ACC112 (cell line): ENCODE data around the gene ACSF3.

Source experiments
- H2AFZ ChIP-seq: fragments of 200-600 bp; sonication (generic); one replicate; pipeline ENCODE4 v1.6.0; 2017; ENCODE audit warnings: antibody characterized with exemption, low read length; ENCODE audit not compliant: unreplicated experiment
- H3K27ac ChIP-seq: fragments of 200-600 bp; sonication (generic); 2 replicates; pipeline ENCODE4 v1.5.1; 2014; ENCODE audit warnings: low read depth, mild to moderate bottlenecking, antibody characterized with exemption, low read length, moderate library complexity
- H3K27me3 ChIP-seq: fragments of 200-600 bp; sonication (generic); 2 replicates; pipeline ENCODE4 v1.6.1; 2014; ENCODE audit warnings: mild to moderate bottlenecking, antibody characterized with exemption, low read length, moderate library complexity, mixed read lengths; ENCODE audit not compliant: insufficient read depth
- H3K36me3 ChIP-seq: fragments of 200-600 bp; sonication (generic); 2 replicates; pipeline ENCODE4 v1.6.1; 2016; ENCODE audit warnings: mild to moderate bottlenecking, antibody characterized with exemption, low read length, moderate library complexity, mixed read lengths; ENCODE audit not compliant: insufficient read depth
- H3K4me1 ChIP-seq: fragments of 200-600 bp; sonication (generic); one replicate; pipeline ENCODE4 v1.6.1; 2016; ENCODE audit warnings: low read length, mixed read lengths; ENCODE audit not compliant: insufficient read depth, unreplicated experiment, control insufficient read depth
- H3K4me3 ChIP-seq: fragments of 200-600 bp; sonication (generic); 2 replicates; pipeline ENCODE4 v1.5.1; 2014; ENCODE audit warnings: mild to moderate bottlenecking, low read depth, low read length
- H3K79me2 ChIP-seq: fragments of 200-600 bp; sonication (generic); one replicate; pipeline ENCODE4 v1.6.0; 2016; ENCODE audit warnings: low read length; ENCODE audit not compliant: control insufficient read depth, unreplicated experiment, insufficient read depth

Gene ACSF3

GRCh38 chr16:89103781-89104180 lies 10.1 kb downstream of the ACSF3 start:
- Histone ChIP-seq H3K79me2 (no peaks in the 10 kb centered on the region), H2AFZ (no peak overlapping the region), H3K4me1 (no peaks in the 10 kb centered on the region), H3K4me3 (no peak overlapping the region), H3K27me3 (no peaks in the 10 kb centered on the region), H3K36me3 (no peaks in the 10 kb centered on the region), H3K27ac (no peak overlapping the region)

DNA sequence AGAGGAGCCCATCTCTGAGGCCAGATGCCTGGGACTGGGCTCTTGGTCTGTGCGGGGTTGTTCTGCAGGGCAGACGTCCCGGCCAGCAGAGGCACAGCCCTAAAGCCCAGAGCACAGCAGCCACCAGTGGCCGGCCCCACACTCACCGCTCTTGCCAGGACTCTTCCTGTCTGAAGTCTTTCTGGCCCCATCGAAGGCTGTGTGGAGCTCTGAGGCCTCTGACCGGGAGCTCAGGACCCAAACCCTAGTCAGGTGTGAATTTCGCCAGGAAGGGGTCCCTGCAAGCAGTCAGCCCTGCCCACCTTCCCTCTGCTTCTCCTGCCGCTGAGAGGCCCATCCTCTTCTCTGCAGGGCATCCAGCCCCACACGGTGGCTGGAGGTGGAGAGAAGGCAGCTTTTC lies 10.7 kb downstream of the ACSF3 start:
- Histone ChIP-seq H3K4me3 (no peak overlapping the region), H3K4me1 (no peaks in the 10 kb centered on the region), H2AFZ (no peak overlapping the region), H3K79me2 (no peaks in the 10 kb centered on the region), H3K27me3 (no peaks in the 10 kb centered on the region), H3K27ac (no peak overlapping the region), H3K36me3 (no peaks in the 10 kb centered on the region)

DNA sequence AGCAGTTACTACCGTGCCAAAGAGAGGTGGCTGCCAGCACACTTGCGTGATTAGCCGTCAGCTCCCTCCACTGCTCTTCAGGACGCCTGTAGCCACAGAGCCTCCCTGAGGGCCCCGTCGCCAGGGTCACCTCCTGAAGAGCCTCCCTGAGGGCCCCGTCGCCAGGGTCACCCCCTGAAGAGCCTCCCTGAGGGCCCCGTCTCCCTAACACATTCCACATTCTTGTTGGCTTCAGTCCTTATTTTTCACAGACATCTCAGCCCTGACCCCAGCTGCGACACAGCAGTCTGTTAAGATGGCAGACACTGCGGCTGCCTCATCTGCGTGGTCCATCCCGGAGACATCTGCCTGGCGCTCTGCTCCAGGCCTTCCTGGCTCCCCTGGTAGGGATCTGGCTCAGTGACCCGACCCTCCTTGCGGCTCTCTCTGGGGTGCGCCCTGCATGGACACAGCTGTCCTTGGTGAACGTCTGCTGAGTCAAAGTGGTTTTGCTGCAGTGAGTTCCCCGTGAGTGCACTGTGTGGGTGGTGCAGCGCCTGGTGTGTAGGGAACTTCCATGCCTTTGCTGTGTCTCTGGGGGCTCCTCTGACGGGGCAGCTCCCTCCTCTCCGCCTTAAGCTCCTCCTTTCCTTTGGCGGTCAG lies 11.4 kb downstream of the ACSF3 start:
- no peaks in the 10 kb centered on the region for H3K4me1 ChIP-seq
- H2AFZ ChIP-seq, result no peak overlapping the region
- no peaks in the 10 kb centered on the region for H3K27me3 ChIP-seq
- no peak overlapping the region for H3K27ac ChIP-seq
- no peak overlapping the region for H3K4me3 ChIP-seq
- H3K36me3 ChIP-seq, result no peaks in the 10 kb centered on the region; the same call in 1 of the 2 replicates
- no peaks in the 10 kb centered on the region for H3K79me2 ChIP-seq

GRCh38 chr16:89105599-89106151 lies 12.0 kb downstream of the ACSF3 start:
- no peaks in the 10 kb centered on the region for H3K79me2 ChIP-seq
- H3K27ac ChIP-seq, result no peak overlapping the region
- no peaks in the 10 kb centered on the region; the same call in 1 of the 2 replicates for H3K36me3 ChIP-seq
- H2AFZ ChIP-seq, result no peak overlapping the region
- no peaks in the 10 kb centered on the region for H3K4me1 ChIP-seq
- H3K27me3 ChIP-seq, result no peaks in the 10 kb centered on the region
- no peak overlapping the region for H3K4me3 ChIP-seq

- no peak overlapping the region for H3K27ac ChIP-seq
- no peaks in the 10 kb centered on the region for H3K27me3 ChIP-seq
- no peak overlapping the region for H2AFZ ChIP-seq
- no peaks in the 10 kb centered on the region for H3K79me2 ChIP-seq
- H3K4me1 ChIP-seq, result no peaks in the 10 kb centered on the region
- H3K4me3 ChIP-seq, result no peak overlapping the region
- no peaks in the 10 kb centered on the region; the same call in 1 of the 2 replicates for H3K36me3 ChIP-seq
Observed at GRCh38 chr16:89106533-89107202, 13.0 kb downstream of the ACSF3 start.

GRCh38 chr16:89107203-89107582 lies 13.5 kb downstream of the ACSF3 start:
- Histone ChIP-seq H3K27ac (no peak overlapping the region), H3K79me2 (no peaks in the 10 kb centered on the region), H3K27me3 (no peaks in the 10 kb centered on the region), H3K36me3 (no peaks in the 10 kb centered on the region; the same call in 1 of the 2 replicates), H2AFZ (no peak overlapping the region), H3K4me3 (no peak overlapping the region), H3K4me1 (no peaks in the 10 kb centered on the region)

GRCh38 chr16:89108416-89108815 lies 14.8 kb downstream of the ACSF3 start:
- H2AFZ ChIP-seq, result no peak overlapping the region
- no peak overlapping the region for H3K4me3 ChIP-seq
- no peaks in the 10 kb centered on the region for H3K4me1 ChIP-seq
- H3K27me3 ChIP-seq, result no peaks in the 10 kb centered on the region
- no peaks in the 10 kb centered on the region for H3K79me2 ChIP-seq
- no peaks in the 10 kb centered on the region; the same call in 1 of the 2 replicates for H3K36me3 ChIP-seq
- H3K27ac ChIP-seq, result no peak overlapping the region

DNA sequence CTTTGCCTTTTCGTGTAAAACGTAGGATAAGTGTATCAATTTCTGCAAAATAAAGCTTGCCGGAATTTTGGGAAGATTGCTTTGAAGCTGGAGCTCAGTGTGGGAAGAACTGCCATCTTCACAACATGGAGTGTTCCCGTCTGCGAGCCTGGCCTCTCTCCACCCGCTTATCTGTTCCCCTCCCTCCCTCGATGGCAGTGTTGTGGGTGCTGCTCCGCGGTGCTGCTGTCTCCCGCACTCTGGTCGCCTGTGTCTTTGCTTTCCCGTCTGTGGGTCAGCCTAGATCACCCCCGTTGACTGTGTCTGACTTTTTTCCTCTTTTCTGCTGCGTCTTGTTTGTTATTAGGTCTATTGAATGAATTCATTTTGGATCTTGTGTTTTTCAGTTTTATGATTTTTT lies 17.0 kb downstream of the ACSF3 start:
- Histone ChIP-seq H3K4me3 (no peak overlapping the region), H3K79me2 (no peaks in the 10 kb centered on the region)

GRCh38 chr16:89111263-89111662 lies 17.6 kb downstream of the ACSF3 start:
- Histone ChIP-seq H2AFZ (no peak overlapping the region), H3K79me2 (no peaks in the 10 kb centered on the region), H3K36me3 (no peaks in the 10 kb centered on the region; the same call in 1 of the 2 replicates), H3K4me3 (no peak overlapping the region), H3K4me1 (no peaks in the 10 kb centered on the region), H3K27ac (no peak overlapping the region), H3K27me3 (no peaks in the 10 kb centered on the region)

More for the DNA sequence above, 17.0 kb downstream of the ACSF3 start:
- Histone ChIP-seq H3K27ac (no peak overlapping the region), H3K27me3 (no peaks in the 10 kb centered on the region), H3K4me1 (no peaks in the 10 kb centered on the region), H3K36me3 (no peaks in the 10 kb centered on the region; the same call in 1 of the 2 replicates), H2AFZ (no peak overlapping the region)

GRCh38 chr16:89112377-89113151 lies 18.9 kb downstream of the ACSF3 start:
- no peak overlapping the region for H2AFZ ChIP-seq
- H3K36me3 ChIP-seq, result no peaks in the 10 kb centered on the region; the same call in 1 of the 2 replicates
- no peak overlapping the region for H3K4me3 ChIP-seq
- H3K4me1 ChIP-seq, result no peaks in the 10 kb centered on the region
- no peak overlapping the region for H3K27ac ChIP-seq
- H3K79me2 ChIP-seq, result no peaks in the 10 kb centered on the region
- H3K27me3 ChIP-seq, result no peaks in the 10 kb centered on the region
